Duodenal mucosa (tissue), 2 donors: ENCODE results near the gene ULBP3.
"Not testable (repeated sequence)": the region's sequence is repeated elsewhere in the genome, so short reads cannot be mapped to it uniquely, and the experiment has no call there.

Experiments
- H3K27ac ChIP-seq: one replicate; pipeline ENCODE4 v1.7.0; 2013; ENCODE audit warnings: low read depth, low read length
- H3K27me3 ChIP-seq, 2 donors: one replicate each; pipeline ENCODE4 v1.7.0; 2013; ENCODE audit warnings: low read length in 2 of 2, control low read depth in 1 of 2; ENCODE audit not compliant: insufficient read depth in 2 of 2, control insufficient read depth in 1 of 2
- H3K36me3 ChIP-seq, 2 donors: one replicate each; pipeline ENCODE4 v1.7.0; 2013; ENCODE audit warnings: low read length in 2 of 2, control low read depth in 1 of 2; ENCODE audit not compliant: insufficient read depth in 2 of 2, control insufficient read depth in 1 of 2
- H3K4me1 ChIP-seq, 2 donors: one replicate each; pipeline ENCODE4 v1.7.0; 2013; ENCODE audit warnings: low read length in 2 of 2, control low read depth in 1 of 2; ENCODE audit not compliant: insufficient read depth in 2 of 2, control insufficient read depth in 1 of 2
- H3K4me3 ChIP-seq, 2 donors: one replicate each; pipeline ENCODE4 v1.7.0; 2013; ENCODE audit warnings: low read length in 2 of 2, low read depth in 1 of 2
- H3K9ac ChIP-seq, 2 donors: one replicate each; pipeline ENCODE4 v1.7.0; 2013; ENCODE audit warnings: low read length in 2 of 2, low read depth in 1 of 2
- H3K9me3 ChIP-seq, 2 donors: one replicate each; pipeline ENCODE4 v1.7.0; 2013; ENCODE audit warnings: low read length in 2 of 2, control low read depth in 1 of 2; ENCODE audit not compliant: control insufficient read depth in 1 of 2

The ULBP3 gene

GRCh38 chr6:150079604-150080003, 10.7 kb upstream of the ULBP3 start:
- Histone ChIP-seq H3K4me3 (no peak overlapping the region), H3K27me3 (no peaks in the 10 kb centered on the region), H3K9me3 (no peaks in the 10 kb centered on the region), H3K36me3 (no peaks in the 10 kb centered on the region), H3K9ac (no peak overlapping the region), H3K4me1 (no peaks in the 10 kb centered on the region), H3K27ac (no peak overlapping the region)

DNA sequence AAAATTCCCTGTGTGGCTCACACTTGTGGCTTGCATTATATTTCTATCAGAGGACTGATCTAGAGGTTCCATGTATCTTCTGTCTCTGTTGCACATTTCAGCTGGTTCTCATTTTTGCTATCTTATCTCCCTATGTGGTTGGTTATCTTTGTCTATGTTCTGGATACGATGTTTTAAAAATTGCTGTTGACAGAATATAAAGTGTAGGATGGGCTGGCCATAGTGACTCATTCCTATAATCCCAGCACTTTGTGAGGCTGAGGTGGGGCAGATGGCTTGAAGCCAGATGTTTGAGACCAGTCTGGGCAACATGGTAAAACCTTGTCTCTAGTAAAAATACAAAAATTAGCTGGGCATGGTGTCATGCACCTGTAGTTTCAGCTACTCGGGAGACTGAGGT, 9.9 kb upstream of the ULBP3 start:
- H3K27ac ChIP-seq, result no peak overlapping the region
- H3K4me1 ChIP-seq, result no peaks in the 10 kb centered on the region
- no peaks in the 10 kb centered on the region for H3K9me3 ChIP-seq
- no peaks in the 10 kb centered on the region for H3K36me3 ChIP-seq
- no peak overlapping the region for H3K9ac ChIP-seq
- H3K27me3 ChIP-seq, result no peaks in the 10 kb centered on the region
- no peak overlapping the region for H3K4me3 ChIP-seq

DNA sequence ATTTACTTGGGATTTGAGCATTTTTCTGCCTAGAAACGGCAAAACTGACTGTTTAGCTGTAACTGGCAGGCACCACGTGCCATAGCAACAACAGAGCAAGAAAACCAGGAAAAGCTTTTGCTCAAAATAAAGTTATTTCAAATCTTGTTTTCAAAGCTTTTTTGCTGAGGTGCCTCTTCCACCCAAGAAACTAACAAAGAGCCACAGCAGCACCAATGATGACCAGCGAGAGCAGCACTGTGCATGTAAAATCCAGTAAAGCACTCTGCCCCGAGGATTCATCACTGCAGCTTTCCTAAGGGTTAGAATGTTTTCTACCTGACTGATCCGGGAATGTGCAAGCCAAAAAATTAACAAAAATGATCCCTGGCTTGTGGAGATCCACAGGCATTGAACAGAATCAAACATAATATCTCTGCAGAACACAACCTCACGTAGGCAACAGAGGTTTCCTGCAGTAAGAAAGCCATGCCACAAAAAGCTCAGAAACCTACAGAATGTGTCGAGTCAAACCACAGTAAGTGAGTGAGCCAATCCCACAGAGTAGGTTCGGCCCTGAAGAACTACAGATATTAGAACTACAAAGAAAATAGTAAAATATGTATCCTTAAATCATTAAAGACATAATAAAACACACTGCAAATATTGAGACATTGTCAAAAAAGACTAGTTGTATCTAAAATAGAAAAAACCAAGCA, 7.4 kb upstream of the ULBP3 start:
- Histone ChIP-seq H3K27me3 (peaks cover 0 to 3% of the 10 kb centered on the region in 2 donors), H3K36me3 (no peaks in the 10 kb centered on the region), H3K9me3 (no peaks in the 10 kb centered on the region), H3K9ac (no peak overlapping the region), H3K27ac (no peak overlapping the region), H3K4me1 (peaks cover 0 to 7% of the 10 kb centered on the region in 2 donors), H3K4me3 (no peak overlapping the region)

- peaks cover 0 to 7% of the 10 kb centered on the region in 2 donors for H3K4me1 ChIP-seq
- no peaks in the 10 kb centered on the region for H3K9me3 ChIP-seq
- peaks cover 0 to 3% of the 10 kb centered on the region in 2 donors for H3K27me3 ChIP-seq
- H3K4me3 ChIP-seq, result no peak overlapping the region
- no peak overlapping the region for H3K27ac ChIP-seq
- H3K36me3 ChIP-seq, result no peaks in the 10 kb centered on the region
- no peak overlapping the region for H3K9ac ChIP-seq
Observed at GRCh38 chr6:150075034-150075421, 6.1 kb upstream of the ULBP3 start.

GRCh38 chr6:150074396-150075033, 5.6 kb upstream of the ULBP3 start:
- H3K4me1 ChIP-seq, H3K36me3 ChIP-seq, H3K9me3 ChIP-seq, H3K4me3 ChIP-seq, H3K27me3 ChIP-seq, H3K27ac ChIP-seq, H3K9ac ChIP-seq: not testable (repeated sequence)

DNA sequence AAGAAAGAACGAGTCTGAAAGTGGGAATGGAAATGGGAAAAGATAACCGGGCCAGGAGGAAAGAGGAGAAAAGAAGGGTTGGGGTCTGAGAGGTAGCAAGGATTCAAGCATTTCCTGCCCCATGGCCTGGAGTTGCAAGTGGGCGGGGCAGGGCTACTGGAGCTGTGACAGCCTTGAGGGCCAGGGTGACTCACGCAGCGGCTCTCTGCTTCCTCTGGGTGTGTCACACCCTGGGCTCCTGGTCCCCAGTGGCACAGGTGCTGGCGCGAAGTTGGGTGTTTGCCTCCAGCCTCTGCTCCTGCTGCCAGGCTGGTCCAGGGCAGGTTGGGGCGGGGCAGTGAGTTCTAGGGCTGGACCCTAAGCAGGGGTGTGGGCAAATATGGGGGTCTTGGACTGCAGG, 3.3 kb upstream of the ULBP3 start:
- no peak overlapping the region for H3K4me3 ChIP-seq
- no peak overlapping the region for H3K9ac ChIP-seq
- no peak overlapping the region for H3K27ac ChIP-seq
- H3K27me3 ChIP-seq, result peaks cover 0 to 6% of the 10 kb centered on the region in 2 donors
- H3K36me3 ChIP-seq, result no peaks in the 10 kb centered on the region
- no peaks in the 10 kb centered on the region for H3K9me3 ChIP-seq
- peaks cover 0 to 13% of the 10 kb centered on the region in 2 donors for H3K4me1 ChIP-seq

- H3K9ac ChIP-seq, result no peak overlapping the region
- no peak overlapping the region for H3K4me3 ChIP-seq
Observed at GRCh38 chr6:150070236-150070818, 1.4 kb upstream of the ULBP3 start.

DNA sequence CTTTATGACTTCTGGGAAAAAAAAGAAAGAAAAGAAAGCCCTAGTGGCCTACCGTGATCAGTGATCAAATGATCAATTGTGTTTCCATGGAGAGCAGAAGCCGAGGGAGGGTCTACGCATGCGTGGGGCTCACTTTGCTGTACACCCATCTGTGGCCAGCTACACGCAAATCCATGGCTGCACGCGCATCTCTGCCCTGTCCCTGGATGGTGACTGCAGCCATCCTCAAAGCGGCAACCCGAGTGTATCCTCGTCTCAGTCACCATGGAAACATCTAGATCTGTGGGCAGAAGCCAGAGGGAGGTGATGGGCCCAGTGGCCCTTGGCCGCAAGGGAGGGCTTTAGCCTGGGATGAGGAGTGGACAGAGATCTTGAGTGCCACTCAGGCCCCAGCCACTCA, 785 bp upstream of the ULBP3 start:
- H3K4me1 ChIP-seq, result peaks cover 0 to 13% of the 10 kb centered on the region in 2 donors
- H3K9me3 ChIP-seq, result no peaks in the 10 kb centered on the region
- H3K4me3 ChIP-seq, result peak overlapping the region; percentile 76 to 78
- H3K9ac ChIP-seq, result peak overlapping the region in 1 of 2 donors; percentile 20
- no peaks in the 10 kb centered on the region for H3K36me3 ChIP-seq
- no peak overlapping the region for H3K27ac ChIP-seq
- peaks cover 0 to 12% of the 10 kb centered on the region in 2 donors for H3K27me3 ChIP-seq

More at GRCh38 chr6:150070236-150070818, 1.4 kb upstream of the ULBP3 start:
- Histone ChIP-seq H3K4me1 (peaks cover 0 to 13% of the 10 kb centered on the region in 2 donors), H3K9me3 (no peaks in the 10 kb centered on the region), H3K27me3 (peaks cover 0 to 12% of the 10 kb centered on the region in 2 donors), H3K27ac (no peak overlapping the region), H3K36me3 (no peaks in the 10 kb centered on the region)

GRCh38 chr6:150068151-150068550, 770 bp downstream of the ULBP3 start:
- H3K27me3 ChIP-seq, result peaks cover 0 to 12% of the 10 kb centered on the region in 2 donors
- no peaks in the 10 kb centered on the region for H3K36me3 ChIP-seq
- H3K9me3 ChIP-seq, result no peaks in the 10 kb centered on the region
- H3K27ac ChIP-seq, result no peak overlapping the region
- H3K4me1 ChIP-seq, result peaks cover 0 to 13% of the 10 kb centered on the region in 2 donors
- peak overlapping the region; percentile 76 to 78 for H3K4me3 ChIP-seq
- peak overlapping the region in 1 of 2 donors; percentile 43 for H3K9ac ChIP-seq

DNA sequence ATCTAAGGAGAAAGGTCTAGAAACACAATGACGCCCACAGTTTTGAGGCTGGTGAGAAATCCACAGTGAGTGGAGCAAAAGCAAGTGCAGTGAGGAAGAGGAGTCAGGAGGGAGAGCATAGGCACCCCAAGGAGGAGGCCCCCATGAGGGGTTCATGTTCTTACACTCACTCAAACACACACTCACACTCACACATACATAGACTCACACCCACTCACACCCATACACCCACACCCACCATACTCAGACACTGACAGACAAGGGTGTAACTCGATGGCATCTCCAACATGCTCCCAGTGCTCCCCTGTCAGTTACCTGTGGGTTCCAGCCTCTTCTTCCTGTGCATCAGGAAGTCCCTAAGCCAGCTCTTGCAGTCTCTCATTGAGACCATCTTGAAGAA, 3.8 kb downstream of the ULBP3 start:
- H3K4me1 ChIP-seq, result peaks cover 0 to 6% of the 10 kb centered on the region in 2 donors
- H3K27me3 ChIP-seq, result peaks cover 0 to 8% of the 10 kb centered on the region in 2 donors
- no peak overlapping the region for H3K9ac ChIP-seq
- no peaks in the 10 kb centered on the region for H3K9me3 ChIP-seq
- no peak overlapping the region for H3K4me3 ChIP-seq
- no peaks in the 10 kb centered on the region for H3K36me3 ChIP-seq
- H3K27ac ChIP-seq, result no peak overlapping the region
